Ovary (tissue), 3 donors: ENCODE measurements around the gene COL4A1.

Source experiments
- POLR2A ChIP-seq: fragments of 450-650 bp; IDR thresholded peaks from one replicate; pipeline ENCODE4 v1.6.1; 2017; ENCODE audit warnings: antibody characterized with exemption, mild to moderate bottlenecking, moderate library complexity
- TF ChIP-seq, protein P1 (sequence below), 3 donors: fragments of 450-650 bp in 2 of 3; fragments of 200-600 bp in 1 of 3; IDR thresholded peaks; one replicate each; pipeline versions ENCODE4 v1.5.1 to v1.8.0; 2016 to 2022; ENCODE audit warnings: antibody characterized with exemption in 3 of 3, mild to moderate bottlenecking in 1 of 3
- donor health status: DM: no; HTN: no; CAD: no.

DNA sequence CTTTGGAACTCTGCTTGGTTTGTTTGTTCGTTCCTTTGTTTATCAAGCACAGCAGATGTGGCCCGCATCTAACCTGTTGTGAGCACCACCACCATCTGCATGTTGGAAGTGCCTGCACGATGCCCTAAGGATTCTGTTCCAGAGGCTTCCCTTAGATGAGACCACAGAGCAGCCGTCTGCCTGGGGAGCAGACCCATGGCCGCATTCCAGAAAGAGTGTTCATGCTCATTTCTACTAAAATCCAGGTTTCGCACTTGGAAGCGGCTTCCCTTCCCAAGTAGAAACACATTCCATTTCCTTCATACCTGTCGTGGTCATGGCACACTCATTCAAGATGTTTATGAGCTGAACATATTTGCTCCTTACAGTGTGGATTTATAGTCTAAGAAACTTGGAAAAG, 27.3 kb upstream of the COL4A1 start:
- TF ChIP-seq POLR2A: no peak
- TF ChIP-seq, protein P1, sequence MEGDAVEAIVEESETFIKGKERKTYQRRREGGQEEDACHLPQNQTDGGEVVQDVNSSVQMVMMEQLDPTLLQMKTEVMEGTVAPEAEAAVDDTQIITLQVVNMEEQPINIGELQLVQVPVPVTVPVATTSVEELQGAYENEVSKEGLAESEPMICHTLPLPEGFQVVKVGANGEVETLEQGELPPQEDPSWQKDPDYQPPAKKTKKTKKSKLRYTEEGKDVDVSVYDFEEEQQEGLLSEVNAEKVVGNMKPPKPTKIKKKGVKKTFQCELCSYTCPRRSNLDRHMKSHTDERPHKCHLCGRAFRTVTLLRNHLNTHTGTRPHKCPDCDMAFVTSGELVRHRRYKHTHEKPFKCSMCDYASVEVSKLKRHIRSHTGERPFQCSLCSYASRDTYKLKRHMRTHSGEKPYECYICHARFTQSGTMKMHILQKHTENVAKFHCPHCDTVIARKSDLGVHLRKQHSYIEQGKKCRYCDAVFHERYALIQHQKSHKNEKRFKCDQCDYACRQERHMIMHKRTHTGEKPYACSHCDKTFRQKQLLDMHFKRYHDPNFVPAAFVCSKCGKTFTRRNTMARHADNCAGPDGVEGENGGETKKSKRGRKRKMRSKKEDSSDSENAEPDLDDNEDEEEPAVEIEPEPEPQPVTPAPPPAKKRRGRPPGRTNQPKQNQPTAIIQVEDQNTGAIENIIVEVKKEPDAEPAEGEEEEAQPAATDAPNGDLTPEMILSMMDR (IDR thresholded peaks at IDR 0.05): no peak
